GM12878 (cell line): ENCODE data around the gene CALD1. TPM values are rescaled to one million over a fixed set of nuclear protein-coding genes. Genes with fewer than 3 reads are reported as not detected.
A peak's percentile ranks its signal among the peaks of the same experiment; 100 is the strongest.

ENCODE experiments used
- ATAC-seq: fragments of 200-7000 bp; cut with Tn5 transposase; 3 replicates; pipeline ENCODE4 v1.9.1; 2020; ENCODE audit warnings: mild to moderate bottlenecking, moderate library complexity
- BruUV-seq: library from RNA; stranded (reverse); fragments of 400-500 nt; replicated peaks from 2 replicates; lab custom pipeline; 2021; lab: Mats Ljungman, UMichigan
- CTCF ChIA-PET: fragments of 300-600 bp; sonication (Branson Sonifier 250); formaldehyde crosslinking; extraction: SDS; loops from one replicate; lab custom pipeline; 2021; ENCODE audit warnings: inconsistent platforms; lab: Yijun Ruan, JAX
- POLR2A ChIA-PET: fragments of 350-600 bp; formaldehyde crosslinking; extraction: SDS; loops from one replicate; lab custom pipeline; 2021; ENCODE audit warnings: inconsistent platforms; lab: Charles Lee
- RAD21 ChIA-PET: fragments of 300-600 bp; sonication (Branson Sonifier 250); formaldehyde crosslinking; loops from one replicate; lab custom pipeline; 2023; ENCODE audit warnings: antibody characterized with exemption; ENCODE audit not compliant: unreplicated experiment; lab: Charles Lee
- SMC1A ChIA-PET: fragments of 300-600 bp; sonication (Branson Sonifier 250); formaldehyde crosslinking; loops from one replicate; lab custom pipeline; 2023; ENCODE audit not compliant: unreplicated experiment, uncharacterized antibody; lab: Charles Lee
- DNase-seq: peaks from one replicate; pipeline ENCODE4 v3.0.0-alpha.2; 2011; ENCODE audit warnings: low read depth, low spot score
- FAIRE-seq: peaks from 3 replicates; lab custom pipeline; 2011; peaks lifted over from hg19 to GRCh38; lab: Jason Lieb, UNC
- H2AFZ ChIP-seq: 2 replicates; pipeline ENCODE4 v1.6.0; 2011; ENCODE audit warnings: low read depth, low read length, control low read depth; ENCODE audit not compliant: control insufficient read depth
- H3K27ac ChIP-seq: 2 replicates; pipeline ENCODE4 v1.5.1; 2011; ENCODE audit warnings: control low read depth; ENCODE audit not compliant: control insufficient read depth, insufficient read depth
- H3K27me3 ChIP-seq, 2 experiments: replicated peaks in 1 of 2; 2 replicates each; pipeline versions ENCODE4 v1.6.0 to v1.6.1; 2011; ENCODE audit warnings: low read length in 1 of 2; ENCODE audit not compliant: control insufficient read depth in 2 of 2, insufficient read depth in 2 of 2
- H3K36me3 ChIP-seq, 2 experiments: 2 replicates each; pipeline ENCODE4 v1.5.1; 2011; ENCODE audit warnings: low read length in 1 of 2; ENCODE audit not compliant: control insufficient read depth in 2 of 2, insufficient read depth in 2 of 2
- H3K4me1 ChIP-seq: 2 replicates; pipeline ENCODE4 v1.6.1; 2011; ENCODE audit warnings: mild to moderate bottlenecking, low read length, moderate library complexity, mixed read lengths; ENCODE audit not compliant: control insufficient read depth, insufficient read depth
- H3K4me2 ChIP-seq: 2 replicates; pipeline ENCODE4 v1.6.0; 2011; ENCODE audit warnings: control low read depth; ENCODE audit not compliant: control insufficient read depth, insufficient read depth
- H3K4me3 ChIP-seq: fragments of 200-600 bp; sonication (generic); 2 replicates; pipeline ENCODE4 v1.5.1; 2016
- H3K79me2 ChIP-seq: 2 replicates; pipeline ENCODE4 v1.6.0; 2011; ENCODE audit warnings: low read length; ENCODE audit not compliant: control insufficient read depth, insufficient read depth
- H3K9ac ChIP-seq: 2 replicates; pipeline ENCODE4 v1.8.0; 2011; ENCODE audit warnings: low read length, control low read depth, mixed read lengths; ENCODE audit not compliant: control insufficient read depth, insufficient read depth
- H3K9me3 ChIP-seq: replicated peaks from 3 replicates; pipeline ENCODE4 v1.5.1; 2011; ENCODE audit warnings: mild to moderate bottlenecking, low read length; ENCODE audit not compliant: control insufficient read depth, insufficient read depth
- H4K20me1 ChIP-seq: 2 replicates; pipeline ENCODE4 v1.6.0; 2011; ENCODE audit not compliant: control insufficient read depth, insufficient read depth
- BHLHE40 ChIP-seq, 2 experiments: fragments of 450-650 bp in 1 of 2; IDR thresholded peaks; 2 replicates each; pipeline ENCODE4 v1.6.1; 2011 to 2017; ENCODE audit warnings: low read depth in 2 of 2, borderline replicate concordance in 1 of 2, improper control_type of control experiment in 1 of 2, low read length in 1 of 2, mild to moderate bottlenecking in 1 of 2
- CBFB ChIP-seq: IDR thresholded peaks from 2 replicates; pipeline ENCODE4 v1.6.1; 2016; ENCODE audit warnings: antibody characterized with exemption, low read depth
- CBX3 ChIP-seq: fragments of 200-600 bp; sonication (generic); IDR thresholded peaks from 2 replicates; pipeline ENCODE4 v1.6.1; 2016; ENCODE audit warnings: low read depth, borderline replicate concordance
- CREB1 ChIP-seq: IDR thresholded peaks from 2 replicates; pipeline ENCODE4 v1.6.1; 2012; ENCODE audit warnings: low read depth, mild to moderate bottlenecking, inconsistent platforms
- CREM ChIP-seq: IDR thresholded peaks from 2 replicates; pipeline ENCODE4 v1.6.1; 2014; ENCODE audit warnings: antibody characterized with exemption, low read depth
- EED ChIP-seq: sonication (generic); IDR thresholded peaks from 2 replicates; pipeline ENCODE4 v1.6.1; 2016; ENCODE audit warnings: antibody characterized with exemption, low read depth
- ESRRA ChIP-seq: IDR thresholded peaks from 2 replicates; pipeline ENCODE4 v1.6.1; 2012; ENCODE audit warnings: mild to moderate bottlenecking, low read length, improper control_type of control experiment
- GABPA ChIP-seq: IDR thresholded peaks from 2 replicates; pipeline ENCODE4 v1.6.1; 2014; ENCODE audit warnings: antibody characterized with exemption, low read depth, mild to moderate bottlenecking, inconsistent platforms
- HDAC2 ChIP-seq: fragments of 200-600 bp; sonication (generic); IDR thresholded peaks from 2 replicates; pipeline ENCODE4 v1.6.1; 2017
- IKZF1 ChIP-seq: fragments of 450-650 bp; conservative IDR thresholded peaks from 2 replicates; pipeline ENCODE4 v1.6.1; 2017; ENCODE audit warnings: antibody characterized with exemption, mild to moderate bottlenecking
- IKZF2 ChIP-seq, 2 experiments: fragments of 450-650 bp; IDR thresholded peaks; 2 replicates each; pipeline ENCODE4 v1.6.1; 2017; ENCODE audit warnings: mild to moderate bottlenecking in 2 of 2, moderate library complexity in 2 of 2
- IRF4 ChIP-seq: IDR thresholded peaks from 2 replicates; pipeline ENCODE4 v1.6.1; 2011; ENCODE audit warnings: low read depth, low read length
- JUNB ChIP-seq: IDR thresholded peaks from 2 replicates; pipeline ENCODE4 v1.6.1; 2016; ENCODE audit warnings: antibody characterized with exemption, mild to moderate bottlenecking
- KAT2A ChIP-seq: conservative IDR thresholded peaks from 2 replicates; pipeline ENCODE4 v1.6.1; 2011; ENCODE audit warnings: low read depth, low read length; ENCODE audit not compliant: control insufficient read depth
- NR2C1 ChIP-seq: fragments of 450-650 bp; IDR thresholded peaks from 2 replicates; pipeline ENCODE4 v1.6.1; 2017; ENCODE audit warnings: antibody characterized with exemption, mild to moderate bottlenecking, moderate library complexity
- PAX5 ChIP-seq: IDR thresholded peaks from 2 replicates; pipeline ENCODE4 v1.6.1; 2011; ENCODE audit warnings: low read depth, low read length, borderline replicate concordance
- RUNX3 ChIP-seq: IDR thresholded peaks from 2 replicates; pipeline ENCODE4 v1.6.1; 2012; ENCODE audit warnings: low read length, inconsistent platforms
- YY1 ChIP-seq: IDR thresholded peaks from 2 replicates; pipeline ENCODE4 v1.6.1; 2011; ENCODE audit warnings: low read depth, mild to moderate bottlenecking, low read length
- ZSCAN29 ChIP-seq: fragments of 450-650 bp; IDR thresholded peaks from 2 replicates; pipeline ENCODE4 v1.6.1; 2017; ENCODE audit warnings: mild to moderate bottlenecking, moderate library complexity
- WGBS: methylation state at CpG from one replicate; pipeline ENCODE4 v1.1.6; 2016; ENCODE audit warnings: low lambda C conversion rate; ENCODE audit not compliant: insufficient replicate concordance, insufficient coverage; ENCODE audit errors: missing lambda C conversion rate; 5-methylcytosine and 5-hydroxymethylcytosine counted together
- in situ Hi-C: fragments of 300-500 bp; cut with MboI; formaldehyde crosslinking; loops from 9 replicates; pipeline ENCODE4 v1.14.3; 2018; ENCODE audit warnings: mixed read lengths
- intact Hi-C: fragments of 100-400 bp; cut with micrococcal nuclease; formaldehyde crosslinking; loops from one replicate; pipeline ENCODE4 v1.14.2; 2022; ENCODE audit not compliant: unreplicated experiment
- polyA plus RNA-seq, 11 experiments: library from polyadenylated mRNA; depleted of rRNA in 4 of 11; unstranded in 6 of 11; stranded (reverse) in 5 of 11; fragments of >200 nt; fragmentation: Nextera tagmentation in 4 of 11; fragmentation: Illumina TruSeq in 1 of 11; extraction: Ambion mirVana in 4 of 11; extraction: Trizol in 1 of 11; gene quantifications; 1 replicate in 1 of 11; 2 replicates in 10 of 11; pipeline versions ENCODE4 v1.2.1 to v1.2.3, GENCODE V29; 2011 to 2016; ENCODE audit warnings: inconsistent platforms in 2 of 11, missing spikeins in 2 of 11, low read depth in 1 of 11
- total RNA-seq, 4 experiments: library from RNA; depleted of rRNA in 3 of 4; stranded (reverse); fragments of >200 nt in 3 of 4; fragmentation: Illumina TruSeq in 1 of 4; extraction: Trizol in 1 of 4; gene quantifications; 2 replicates each; pipeline versions ENCODE4 v1.2.1 to v1.2.3, GENCODE V29; 2013 to 2021
- TF ChIP-seq, protein P1 (sequence below): fragments of 450-650 bp; IDR thresholded peaks from 2 replicates; pipeline ENCODE4 v1.6.1; 2016; ENCODE audit warnings: mild to moderate bottlenecking
- TF ChIP-seq, protein P2 (sequence below): IDR thresholded peaks from 2 replicates; pipeline ENCODE4 v1.6.1; 2012; ENCODE audit warnings: low read length, inconsistent platforms

The CALD1 gene
- total and polyA plus RNA-seq, 10 of the 15 experiments (the other 5 are each of a cell fraction or from before 2014, with no cell fraction given): 0.03 to 1.3 (median 0.22) TPM

DNA sequence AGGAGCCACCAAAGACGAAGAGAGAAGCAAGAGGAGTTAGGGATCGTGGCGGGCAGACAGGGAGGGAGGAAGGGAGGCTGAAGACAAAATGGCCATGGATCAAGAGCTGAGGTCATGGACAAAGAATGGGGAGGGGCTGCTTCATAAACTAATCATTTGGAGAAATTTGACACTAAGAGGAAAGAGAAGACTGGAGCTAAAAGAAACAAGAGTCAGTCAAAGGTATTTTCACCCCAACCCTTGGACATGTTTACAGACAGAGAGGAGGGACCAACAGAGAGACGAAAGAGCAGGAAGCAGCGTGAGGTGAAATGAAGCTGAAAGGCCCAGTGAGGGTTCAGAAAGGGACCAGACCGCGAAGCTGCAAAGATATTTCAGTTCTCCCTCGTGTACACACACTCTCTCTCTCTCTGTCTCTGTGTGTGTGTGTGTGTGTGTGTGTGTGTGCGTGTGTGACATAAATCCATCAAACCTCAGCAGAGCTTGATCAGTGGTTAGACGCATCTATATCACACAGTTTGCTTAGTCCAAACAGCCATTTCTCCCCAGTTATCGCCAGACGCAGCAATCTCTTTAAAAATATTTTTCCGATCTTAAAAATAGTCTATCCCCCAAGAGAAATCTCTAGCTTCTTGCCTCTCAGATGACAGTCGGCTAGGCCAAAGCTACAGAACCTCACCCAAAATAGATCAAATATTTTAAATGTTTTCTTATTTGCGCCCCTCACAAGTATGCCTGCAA lies 12.5 kb upstream of the CALD1 start:
- POLR2A ChIA-PET: no interaction called here
- H3K36me3 ChIP-seq: no peaks in the 10 kb centered on the region
- H3K27me3 ChIP-seq: no peaks in the 10 kb centered on the region
- RAD21 ChIA-PET: interaction anchor here (0.9 to 1.6 kb wide), 6 partner anchors 9 to 404 kb away, joined by 3 to 6 read pairs (median 4); partner anchors contain the start of gene CYREN
- H3K9me3 ChIP-seq: no peaks in the 10 kb centered on the region
- CTCF ChIA-PET: interaction anchor here (0.7 to 3.9 kb wide), 8 partner anchors 11 to 839 kb away, joined by 3 to 23 read pairs (median 3); no protein-coding TSS in a partner anchor
- SMC1A ChIA-PET: interaction anchor here (0.7 to 2.5 kb wide), 13 partner anchors 9 to 179 kb away, joined by 3 to 10 read pairs (median 4); no protein-coding TSS in a partner anchor
- TF ChIP-seq ZSCAN29 (no peak), JUNB (peak; percentile 60), HDAC2 (no peak), CREB1 (peak; percentile 53; the same call in 1 of the 2 replicates), RUNX3 (peak; percentile 80), BHLHE40 (IDR thresholded peaks at IDR 0.05; ENCODE audit: borderline replicate concordance in 1 of 2, low read depth in 2 of 2, low read length in 1 of 2) (peak in 1 of 2 experiments; percentile 15; a peak in 1 of 4 replicates), PAX5 (peak; percentile 31; the same call in 1 of the 2 replicates), CBX3 (no peak), KAT2A (no peak), GABPA (peak; percentile 54; the same call in 1 of the 2 replicates), CBFB (0 out of 2 replicates have a peak, but pooled peaks have one; percentile 22), YY1 (peak; percentile 36; the same call in 1 of the 2 replicates), NR2C1 (no peak), IKZF1 (0 out of 2 replicates have a peak, but pooled peaks have one; percentile 22), IKZF2 (IDR thresholded peaks at IDR 0.05) (peak in 1 of 2 experiments; percentile 48; a peak in 2 of 4 replicates), EED (0 out of 2 replicates have a peak, but pooled peaks have one; percentile 36), IRF4 (peak; percentile 69), ESRRA (no peak), CREM (peak; percentile 60; the same call in 1 of the 2 replicates)
- TF ChIP-seq, protein P1, sequence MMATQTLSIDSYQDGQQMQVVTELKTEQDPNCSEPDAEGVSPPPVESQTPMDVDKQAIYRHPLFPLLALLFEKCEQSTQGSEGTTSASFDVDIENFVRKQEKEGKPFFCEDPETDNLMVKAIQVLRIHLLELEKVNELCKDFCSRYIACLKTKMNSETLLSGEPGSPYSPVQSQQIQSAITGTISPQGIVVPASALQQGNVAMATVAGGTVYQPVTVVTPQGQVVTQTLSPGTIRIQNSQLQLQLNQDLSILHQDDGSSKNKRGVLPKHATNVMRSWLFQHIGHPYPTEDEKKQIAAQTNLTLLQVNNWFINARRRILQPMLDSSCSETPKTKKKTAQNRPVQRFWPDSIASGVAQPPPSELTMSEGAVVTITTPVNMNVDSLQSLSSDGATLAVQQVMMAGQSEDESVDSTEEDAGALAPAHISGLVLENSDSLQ: peak; percentile 32; the same call in 1 of the 2 replicates
- TF ChIP-seq, protein P2, sequence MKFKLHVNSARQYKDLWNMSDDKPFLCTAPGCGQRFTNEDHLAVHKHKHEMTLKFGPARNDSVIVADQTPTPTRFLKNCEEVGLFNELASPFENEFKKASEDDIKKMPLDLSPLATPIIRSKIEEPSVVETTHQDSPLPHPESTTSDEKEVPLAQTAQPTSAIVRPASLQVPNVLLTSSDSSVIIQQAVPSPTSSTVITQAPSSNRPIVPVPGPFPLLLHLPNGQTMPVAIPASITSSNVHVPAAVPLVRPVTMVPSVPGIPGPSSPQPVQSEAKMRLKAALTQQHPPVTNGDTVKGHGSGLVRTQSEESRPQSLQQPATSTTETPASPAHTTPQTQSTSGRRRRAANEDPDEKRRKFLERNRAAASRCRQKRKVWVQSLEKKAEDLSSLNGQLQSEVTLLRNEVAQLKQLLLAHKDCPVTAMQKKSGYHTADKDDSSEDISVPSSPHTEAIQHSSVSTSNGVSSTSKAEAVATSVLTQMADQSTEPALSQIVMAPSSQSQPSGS: peak; percentile 33; the same call in 1 of the 2 replicates
- peaks cover 8% of the 10 kb centered on the region for H3K4me1 ChIP-seq
- no peaks in the 10 kb centered on the region for H3K79me2 ChIP-seq
- WGBS: 25% methylated on average over 15 of the region's 15 CpGs
- H3K27ac ChIP-seq: no peak overlapping the region
- H3K9ac ChIP-seq: no peak overlapping the region
- no peaks in the 10 kb centered on the region for H4K20me1 ChIP-seq
- H2AFZ ChIP-seq: peak overlapping the region; percentile 74
- intact Hi-C loops: loop anchor here (5.0 kb wide), 1 partner anchor 40 kb away; no protein-coding TSS in a partner anchor
- no peak overlapping the region for H3K4me3 ChIP-seq
- FAIRE-seq (peak; percentile 85), DNase-seq (peak; percentile 40), ATAC-seq (peak; percentile 85)
- H3K4me2 ChIP-seq: peak overlapping the region; percentile 6
- no TSS peak for BruUV-seq
- in situ Hi-C loops: no loop called here
